Measurements from ENCODE around the gene PFKL. TPM values are rescaled to one million over a fixed set of nuclear protein-coding genes. Genes with fewer than 3 reads are reported as not detected.

Gene PFKL
- total and polyA plus RNA-seq, 2 donors (not counting 1 experiment from before 2014, with no cell fraction given) = 267 to 318 TPM

- ATAC-seq (ENCODE audit: low read depth) = no peak
- H3K4me1 ChIP-seq (ENCODE audit: control insufficient read depth in 2 of 2, insufficient read depth in 2 of 2, low read length in 2 of 2) = no peaks in the 10 kb centered on the region
- no peak overlapping the region for H3K4me2 ChIP-seq (replicated peaks; ENCODE audit: low read depth, low read length, poor library complexity, severe bottlenecking)
- peaks cover 33% of the 10 kb centered on the region for H3K79me2 ChIP-seq (ENCODE audit: control insufficient read depth, insufficient read depth, low read length)
- no peaks in the 10 kb centered on the region for H3K27me3 Mint-ChIP-seq
- no peak overlapping the region for H3K27ac Mint-ChIP-seq
- ChIA-PET POLR2A (no interaction called here), CTCF (no interaction called here)
- H3K4me1 Mint-ChIP-seq = no peaks in the 10 kb centered on the region
- no peak overlapping the region for H3K27ac ChIP-seq (ENCODE audit: low read length in 2 of 2)
- TF ChIP-seq EZH2 (IDR thresholded peaks at IDR 0.05; ENCODE audit: borderline replicate concordance, insufficient read depth, low read depth, low read length, poor library complexity, severe bottlenecking) (no peak), CTCF (IDR thresholded peaks at IDR 0.05) (no peak)
- 96% methylated on average over 19 of the region's 19 CpGs for WGBS (ENCODE audit: insufficient coverage)
- H3K9ac ChIP-seq (ENCODE audit: low read length) = no peak overlapping the region
- no peaks in the 10 kb centered on the region for H3K9me3 ChIP-seq (ENCODE audit: control extremely low read depth in 1 of 3, control insufficient read depth in 2 of 3, insufficient read depth in 1 of 3, low read length in 2 of 3)
- peaks cover 4 to 81% of the 10 kb centered on the region in 2 experiments for H3K36me3 ChIP-seq (replicated peaks in 1 of 2; ENCODE audit: control extremely low read depth in 1 of 2, control insufficient read depth in 1 of 2, extremely low read depth in 1 of 2, insufficient read depth in 2 of 2, low read length in 1 of 2)
- H3K27me3 ChIP-seq (replicated peaks in 1 of 4; ENCODE audit: control extremely low read depth in 1 of 4, control insufficient read depth in 3 of 4, insufficient read depth in 4 of 4, low read length in 3 of 4) = no peaks in the 10 kb centered on the region
- intact Hi-C loops (cut with micrococcal nuclease) = no loop called here
- no peak for DNase-seq
- no peaks in the 10 kb centered on the region for H3K9me3 Mint-ChIP-seq (ENCODE audit: insufficient read depth)
- peaks cover 84% of the 10 kb centered on the region for H4K20me1 ChIP-seq (ENCODE audit: control insufficient read depth, insufficient read depth, low read length, poor library complexity, severe bottlenecking)
- H3K4me3 Mint-ChIP-seq = no peak overlapping the region
- no peak overlapping the region for H3K4me3 ChIP-seq (ENCODE audit: control extremely low read depth in 1 of 5, extremely low read depth in 1 of 5, insufficient read depth in 1 of 5, low read depth in 2 of 5, low read length in 4 of 5)
- no peak overlapping the region for H2AFZ ChIP-seq (ENCODE audit: insufficient read depth, low read depth, low read length, poor library complexity, severe bottlenecking)
These were observed 12.9 kb downstream of the PFKL start for GRCh38 chr21:44312716-44313115.

- Histone ChIP-seq H3K27ac (ENCODE audit: low read length in 2 of 2) (no peak overlapping the region), H3K79me2 (ENCODE audit: control insufficient read depth, insufficient read depth, low read length) (peaks cover 25% of the 10 kb centered on the region), H2AFZ (ENCODE audit: insufficient read depth, low read depth, low read length, poor library complexity, severe bottlenecking) (no peak overlapping the region), H3K27me3 (replicated peaks in 1 of 4; ENCODE audit: control extremely low read depth in 1 of 4, control insufficient read depth in 3 of 4, insufficient read depth in 4 of 4, low read length in 3 of 4) (no peaks in the 10 kb centered on the region), H3K4me3 (ENCODE audit: control extremely low read depth in 1 of 5, extremely low read depth in 1 of 5, insufficient read depth in 1 of 5, low read depth in 2 of 5, low read length in 4 of 5) (no peak overlapping the region), H3K4me1 (ENCODE audit: control insufficient read depth in 2 of 2, insufficient read depth in 2 of 2, low read length in 2 of 2) (no peaks in the 10 kb centered on the region), H3K4me2 (replicated peaks; ENCODE audit: low read depth, low read length, poor library complexity, severe bottlenecking) (no peak overlapping the region), H3K9me3 (ENCODE audit: control extremely low read depth in 1 of 3, control insufficient read depth in 2 of 3, insufficient read depth in 1 of 3, low read length in 2 of 3) (no peaks in the 10 kb centered on the region), H4K20me1 (ENCODE audit: control insufficient read depth, insufficient read depth, low read length, poor library complexity, severe bottlenecking) (peaks cover 84% of the 10 kb centered on the region), H3K36me3 (replicated peaks in 1 of 2; ENCODE audit: control extremely low read depth in 1 of 2, control insufficient read depth in 1 of 2, extremely low read depth in 1 of 2, insufficient read depth in 2 of 2, low read length in 1 of 2) (peaks cover 4 to 82% of the 10 kb centered on the region in 2 experiments), H3K9ac (ENCODE audit: low read length) (no peak overlapping the region)
- Mint-ChIP-seq H3K9me3 (ENCODE audit: insufficient read depth) (no peaks in the 10 kb centered on the region), H3K27ac (no peak overlapping the region), H3K27me3 (no peaks in the 10 kb centered on the region), H3K4me1 (no peaks in the 10 kb centered on the region), H3K4me3 (no peak overlapping the region)
- ChIA-PET CTCF (no interaction called here), POLR2A (no interaction called here)
- intact Hi-C loops (cut with micrococcal nuclease) = no loop called here
- TF ChIP-seq EZH2 (IDR thresholded peaks at IDR 0.05; ENCODE audit: borderline replicate concordance, insufficient read depth, low read depth, low read length, poor library complexity, severe bottlenecking) (no peak), CTCF (IDR thresholded peaks at IDR 0.05) (no peak)
- ATAC-seq (ENCODE audit: low read depth) = no peak
- DNase-seq = no peak
- WGBS (ENCODE audit: insufficient coverage) = 96% methylated on average over 11 of the region's 13 CpGs
These were observed 13.6 kb downstream of the PFKL start for GRCh38 chr21:44313451-44313850.
